NCI-H526 (cell line): ENCODE data around the gene SH3D21.

Experiments used
- DNase-seq, 2 experiments: peaks; one replicate each; lab custom pipeline; 2025; lab: John Stamatoyannopoulos, UW

Gene SH3D21

GRCh38 chr1:36358514-36359084 lies 52.4 kb downstream of the SH3D21 start:
- no peak for DNase-seq

DNA sequence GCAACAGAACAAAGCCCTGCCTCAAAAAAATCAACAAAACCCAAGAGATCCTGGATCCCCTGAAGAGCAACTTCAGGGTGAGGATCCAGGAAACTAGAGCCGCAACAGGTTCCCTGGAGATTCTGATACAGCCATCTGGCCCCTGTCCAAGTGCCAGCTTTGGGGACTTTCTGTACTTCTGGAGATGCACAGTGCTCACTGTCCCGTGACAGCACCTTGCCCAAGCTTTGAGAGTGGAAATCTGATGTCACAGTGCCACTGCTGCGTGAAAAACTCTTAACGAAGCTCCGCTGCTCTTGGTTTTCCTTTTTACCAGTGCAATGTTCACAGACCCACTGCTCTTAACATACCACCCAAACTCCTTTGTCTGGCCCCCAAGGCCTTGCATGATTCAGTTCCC lies 53.2 kb downstream of the SH3D21 start:
- no peak for DNase-seq

- DNase-seq, result no peak
Measured at GRCh38 chr1:36359911-36360550, 53.9 kb downstream of the SH3D21 start.

DNA sequence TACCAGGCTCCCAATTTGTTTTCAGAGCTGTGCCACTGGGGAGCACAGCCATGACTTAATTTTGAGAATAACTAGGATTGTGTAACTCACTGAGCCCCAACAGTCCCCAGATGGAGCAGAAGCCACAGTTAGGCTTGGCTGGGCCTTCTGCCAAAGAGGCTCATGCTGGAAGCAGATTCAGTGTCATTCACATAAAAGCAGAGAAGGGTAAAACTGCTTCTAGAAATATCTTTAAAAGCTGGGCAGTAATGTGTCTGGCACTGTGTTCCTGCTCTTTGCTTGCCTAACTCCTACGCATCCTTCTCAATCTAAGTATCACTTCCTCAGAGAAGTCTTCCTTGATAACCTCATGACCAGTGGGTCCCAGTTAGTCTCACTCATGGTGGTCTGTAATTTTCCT lies 59.2 kb downstream of the SH3D21 start:
- no peak for DNase-seq

- no peak for DNase-seq
Measured at GRCh38 chr1:36366091-36366661, 60.0 kb downstream of the SH3D21 start.

GRCh38 chr1:36367066-36367465 lies 60.9 kb downstream of the SH3D21 start:
- no peak for DNase-seq

DNA sequence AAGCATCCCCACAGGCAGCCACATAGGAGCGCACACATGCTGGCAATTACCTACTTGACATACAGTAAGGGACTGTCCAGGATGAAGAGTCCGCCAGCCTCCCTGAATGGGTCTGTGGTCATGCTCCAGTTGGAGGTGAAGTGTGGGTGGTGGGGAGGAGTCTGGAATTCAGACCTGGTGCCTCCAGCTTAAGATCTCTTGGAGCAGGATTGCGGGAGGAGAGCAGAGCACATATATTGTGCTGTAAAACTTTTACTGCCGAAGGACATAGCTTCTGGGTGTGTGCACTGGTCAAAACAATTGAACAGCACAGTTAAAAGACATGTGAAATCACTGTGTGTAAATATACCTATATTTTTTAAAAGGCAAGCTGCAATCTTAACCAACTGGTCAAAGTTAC lies 61.6 kb downstream of the SH3D21 start:
- DNase-seq, result no peak

GRCh38 chr1:36369061-36369861 lies 63.1 kb downstream of the SH3D21 start:
- peak; percentile 69 to 95 for DNase-seq
